Measurements from ENCODE around the gene LRPAP1.
"Not testable (repeated sequence)": the region's sequence is repeated elsewhere in the genome, so short reads cannot be mapped to it uniquely, and the experiment has no call there.

Gene LRPAP1

GRCh38 chr4:3471098-3471760, 61.0 kb downstream of the LRPAP1 start:
- no peak for DNase-seq (ENCODE audit: low read depth)

DNA sequence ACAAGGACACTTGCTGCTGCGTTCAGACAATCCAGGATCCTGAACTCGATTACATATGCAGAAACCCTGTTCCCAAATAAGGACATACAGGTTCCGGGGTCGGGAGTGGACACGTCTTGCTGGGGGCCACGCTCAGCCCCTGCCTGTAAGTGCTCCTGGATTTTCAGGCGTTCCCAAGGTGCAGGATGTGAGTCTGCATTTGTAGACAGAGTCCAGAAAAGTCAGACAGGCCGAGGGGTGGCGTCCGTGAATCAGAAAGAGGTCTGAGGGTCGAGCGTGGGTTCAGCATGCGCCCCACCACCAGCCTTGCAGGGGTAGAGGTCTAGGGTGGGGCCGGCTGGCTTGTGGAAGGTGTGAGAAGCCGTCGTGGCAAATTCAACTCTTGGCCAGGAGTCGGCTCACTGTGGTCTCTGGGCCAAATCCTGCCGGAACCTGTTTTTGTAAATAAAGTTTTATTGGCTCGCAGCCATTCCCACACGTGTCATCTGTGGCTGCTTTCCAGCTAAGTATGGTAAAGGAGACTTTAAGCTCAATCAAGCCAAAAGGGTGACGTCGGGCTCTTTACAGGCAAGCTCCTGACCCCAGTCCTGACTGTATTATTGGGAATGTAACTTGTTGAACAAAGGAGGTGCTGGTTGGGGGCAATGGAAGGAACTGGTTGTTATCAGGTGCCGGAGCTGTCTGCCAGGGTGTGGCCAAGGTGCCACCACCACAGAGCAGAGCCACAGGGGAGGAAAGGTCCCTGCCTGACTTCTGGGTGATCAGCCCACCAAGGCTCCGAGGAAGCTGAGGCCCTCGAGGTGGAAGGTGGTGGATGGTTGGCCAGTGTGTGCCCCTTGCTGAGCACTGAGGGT, 61.8 kb downstream of the LRPAP1 start:
- no peak for DNase-seq (ENCODE audit: low read depth)

GRCh38 chr4:3469386-3470243, 62.6 kb downstream of the LRPAP1 start:
- no peak for DNase-seq (ENCODE audit: low read depth)

- DNase-seq (ENCODE audit: low read depth), result no peak
Observed at GRCh38 chr4:3468804-3469203, 63.4 kb downstream of the LRPAP1 start.

DNA sequence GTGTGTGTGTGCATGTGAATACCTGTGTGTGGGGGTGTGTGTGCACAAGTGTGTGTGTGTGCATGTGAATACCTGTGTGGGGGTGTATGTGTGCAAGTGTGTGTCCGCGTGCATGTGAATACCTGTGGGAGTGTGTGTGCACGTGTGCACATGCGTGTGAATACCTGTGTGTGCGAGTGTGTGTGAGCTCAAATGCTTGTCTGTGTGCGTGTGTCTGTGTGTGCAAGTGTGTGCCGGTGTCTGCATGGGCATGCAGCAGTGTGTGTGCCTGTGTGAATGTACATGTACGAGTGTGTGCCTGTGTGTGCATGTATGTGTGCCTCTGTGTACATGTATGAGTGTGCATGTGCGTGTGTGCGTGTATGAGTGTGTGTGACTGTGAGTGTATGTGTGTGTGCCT, 64.1 kb downstream of the LRPAP1 start:
- no peak for DNase-seq (ENCODE audit: low read depth)

- no peak for DNase-seq (ENCODE audit: low read depth)
Observed at GRCh38 chr4:3467601-3468031, 64.6 kb downstream of the LRPAP1 start.

GRCh38 chr4:3466691-3467600, 65.3 kb downstream of the LRPAP1 start:
- DNase-seq (ENCODE audit: low read depth), result no peak

DNA sequence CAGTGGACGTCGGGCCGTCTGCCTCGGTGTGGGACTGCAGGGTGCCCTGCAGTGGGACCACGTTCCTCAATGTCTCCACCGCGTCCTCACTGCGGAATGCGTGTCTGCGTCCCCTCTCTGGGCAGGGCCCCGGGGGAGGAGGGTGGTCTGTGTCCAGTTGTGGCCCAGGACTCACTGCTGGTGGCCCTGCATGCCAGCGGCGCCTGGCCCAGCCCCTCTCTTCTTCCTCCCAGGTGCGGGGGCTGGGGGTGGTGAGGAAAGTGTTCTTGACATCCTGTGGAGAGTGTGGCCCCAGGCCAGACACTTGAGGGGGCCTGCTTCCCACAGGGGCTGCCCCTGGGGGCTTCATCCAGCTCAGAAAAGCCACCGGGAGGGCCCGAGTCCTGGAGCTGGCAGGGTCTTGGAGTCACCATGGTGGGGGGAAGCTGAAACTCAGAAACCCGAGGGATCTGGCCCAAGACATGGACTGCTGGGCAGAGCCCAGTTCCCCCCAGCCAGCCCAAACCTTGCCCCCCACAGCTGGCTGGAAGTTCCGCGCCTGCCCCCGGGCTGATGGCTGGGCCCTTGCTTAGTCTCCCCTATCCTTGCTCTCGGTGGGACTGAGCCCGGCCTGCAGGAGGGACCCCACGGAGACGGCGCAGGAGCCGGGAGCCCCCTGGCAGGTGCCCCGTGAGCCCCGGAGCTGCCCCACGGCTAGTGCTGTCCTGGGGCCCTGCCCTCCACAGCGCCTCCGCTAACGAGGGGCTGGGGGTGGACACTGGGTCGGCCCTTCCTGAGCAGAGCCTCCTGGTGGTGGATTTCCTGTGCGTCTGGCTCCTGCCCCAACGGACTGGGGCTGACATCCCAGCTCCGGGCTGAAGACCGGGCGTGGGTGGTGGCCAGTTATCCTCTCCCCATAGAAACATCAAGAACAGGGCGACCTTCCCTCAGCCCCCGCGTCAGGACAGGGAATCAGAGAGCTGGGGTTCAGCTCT, 66.2 kb downstream of the LRPAP1 start:
- no peak for DNase-seq (ENCODE audit: low read depth)

DNA sequence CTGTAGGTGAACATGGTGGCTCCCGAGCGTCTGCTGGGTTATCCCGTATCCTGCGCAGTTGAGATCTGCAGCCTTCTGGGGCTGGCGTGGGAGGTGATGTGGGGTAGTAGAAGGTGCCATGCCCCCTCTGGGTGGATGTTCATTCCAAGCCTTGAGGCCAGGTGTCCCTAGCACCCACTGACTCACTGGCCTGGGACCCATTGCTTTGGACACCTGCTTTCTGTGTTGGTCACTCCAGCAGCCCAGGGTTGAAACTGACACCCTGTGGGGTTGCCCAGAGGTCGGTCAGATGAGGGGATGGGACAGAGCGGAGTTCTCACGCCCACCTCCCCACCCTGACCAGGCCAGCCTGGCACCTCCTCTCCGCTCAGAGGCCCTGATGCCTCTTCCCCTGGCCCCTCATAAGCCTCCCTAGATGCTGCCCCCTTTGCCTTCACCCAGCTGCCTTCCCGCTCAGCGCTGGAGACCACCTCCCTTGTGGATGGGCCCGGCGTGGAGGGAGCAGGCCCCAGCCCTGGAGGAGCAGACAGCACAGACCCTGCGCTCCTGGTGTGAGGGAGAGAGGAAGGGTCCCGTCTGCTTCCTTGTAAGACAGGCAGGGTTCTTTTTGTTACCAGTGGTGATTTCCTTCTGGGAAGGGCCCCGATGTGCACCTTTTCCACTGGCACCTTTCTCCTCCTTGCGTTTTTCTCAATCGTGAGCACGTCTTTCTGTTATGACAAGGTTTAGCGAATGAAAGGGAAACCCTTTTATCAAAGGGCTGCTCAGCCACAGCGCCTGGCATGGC, 67.1 kb downstream of the LRPAP1 start:
- DNase-seq (ENCODE audit: low read depth), result no peak

- DNase-seq (ENCODE audit: low read depth), result no peak
Observed at GRCh38 chr4:3464349-3464905, 67.8 kb downstream of the LRPAP1 start.

- DNase-seq (ENCODE audit: low read depth), result no peak
Observed at GRCh38 chr4:3463556-3464348, 68.5 kb downstream of the LRPAP1 start.

DNA sequence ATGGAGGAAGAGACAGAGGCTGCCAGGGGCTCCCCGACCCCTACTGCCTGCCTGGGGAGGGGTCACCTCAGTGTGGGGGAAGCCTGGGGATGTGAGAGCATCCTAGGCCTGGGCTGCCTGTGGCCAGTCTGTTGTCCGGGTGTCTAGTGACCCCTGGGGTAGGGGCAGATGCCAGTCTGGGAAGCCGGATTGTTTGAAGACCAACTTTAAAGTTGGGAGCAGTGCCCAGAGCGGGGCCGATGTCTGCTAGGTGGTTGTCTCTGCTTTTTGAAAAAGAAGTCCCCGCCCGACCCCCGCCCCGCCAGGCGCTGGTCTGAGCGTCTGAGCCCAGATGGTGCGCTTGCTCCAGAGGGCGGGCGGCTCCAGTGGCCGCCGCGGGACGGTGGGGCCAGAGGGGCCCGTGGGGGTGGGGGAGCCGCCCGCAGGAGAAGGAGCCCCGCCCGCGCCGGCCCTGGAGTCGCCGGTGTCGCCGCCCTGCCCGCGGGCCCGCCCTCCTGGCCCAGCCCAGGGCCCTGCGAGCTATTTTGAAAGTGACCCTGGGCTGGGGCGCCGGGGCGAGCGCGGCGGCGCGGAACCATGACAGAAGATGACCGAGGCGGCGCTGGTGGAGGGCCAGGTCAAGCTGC, 69.3 kb downstream of the LRPAP1 start, which contains the start of gene DOK7:
TSS of gene DOK7 (plus strand) at position 517 of the 626 bp plus-strand sequence. CDS start at position 587, 70 bp downstream.
- no peak for DNase-seq (ENCODE audit: low read depth)

DNA sequence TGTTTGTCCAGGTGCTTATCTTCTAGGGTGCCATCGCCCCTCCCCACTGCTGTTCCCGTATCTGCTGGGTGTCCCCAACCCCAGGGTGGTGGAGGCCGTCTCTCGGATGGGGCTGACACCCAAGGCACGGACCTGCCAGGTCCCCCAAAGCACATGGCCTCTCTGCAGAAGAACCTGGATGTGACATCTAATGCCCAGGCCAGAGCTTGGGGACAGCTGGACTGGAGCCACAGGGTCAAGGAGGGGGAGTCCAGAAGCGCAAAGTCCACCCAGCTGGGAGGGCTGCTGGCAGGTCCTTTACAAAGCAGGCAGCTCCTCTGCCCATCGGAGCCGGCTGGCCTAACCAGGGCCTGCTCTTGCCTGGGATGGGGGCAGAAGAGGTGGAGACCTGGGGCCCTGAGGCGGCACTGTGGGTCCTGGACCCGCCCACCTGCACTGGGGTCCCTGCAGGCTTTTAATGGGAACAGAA, 69.9 kb downstream of the LRPAP1 start:
- no peak for DNase-seq (ENCODE audit: low read depth)

DNA sequence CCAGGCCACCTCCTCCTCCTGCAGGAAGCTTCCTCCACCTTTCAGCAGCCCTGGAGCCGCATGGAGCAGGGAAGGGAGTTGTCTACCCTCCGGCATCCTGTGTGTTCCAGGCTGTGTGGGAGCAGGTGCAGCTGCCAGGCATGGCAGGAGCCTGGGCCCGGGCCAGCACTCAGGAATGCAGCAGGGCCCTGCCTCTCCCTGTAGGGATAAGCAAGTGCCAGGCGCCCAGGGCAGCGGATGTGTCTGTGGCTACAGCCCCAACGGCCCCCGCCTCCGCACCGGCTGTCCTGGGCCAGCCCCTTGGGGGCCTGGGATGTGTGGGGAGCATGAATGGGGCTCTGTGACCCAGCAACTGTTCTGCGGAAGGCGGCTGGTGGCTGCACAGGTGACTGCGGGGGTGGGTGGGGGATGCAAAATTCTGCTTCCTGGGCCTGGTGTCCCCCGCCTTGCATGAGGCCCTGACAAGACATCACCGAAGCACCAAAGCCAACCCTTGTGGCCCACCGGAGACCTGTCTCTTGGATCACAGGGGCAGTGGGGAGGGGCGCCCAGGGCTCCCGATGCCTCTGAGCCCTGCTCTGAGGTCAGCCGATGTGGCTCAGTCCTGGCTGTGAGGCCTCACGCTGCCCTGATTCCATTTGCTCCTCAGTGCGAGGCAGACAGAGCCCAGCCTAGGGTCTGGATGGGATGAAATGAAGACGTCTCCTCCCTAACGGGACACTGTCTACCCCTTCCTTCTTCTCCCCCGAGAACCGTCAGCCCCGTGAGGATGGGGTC, 70.5 kb downstream of the LRPAP1 start:
- no peak for DNase-seq (ENCODE audit: low read depth)

DNA sequence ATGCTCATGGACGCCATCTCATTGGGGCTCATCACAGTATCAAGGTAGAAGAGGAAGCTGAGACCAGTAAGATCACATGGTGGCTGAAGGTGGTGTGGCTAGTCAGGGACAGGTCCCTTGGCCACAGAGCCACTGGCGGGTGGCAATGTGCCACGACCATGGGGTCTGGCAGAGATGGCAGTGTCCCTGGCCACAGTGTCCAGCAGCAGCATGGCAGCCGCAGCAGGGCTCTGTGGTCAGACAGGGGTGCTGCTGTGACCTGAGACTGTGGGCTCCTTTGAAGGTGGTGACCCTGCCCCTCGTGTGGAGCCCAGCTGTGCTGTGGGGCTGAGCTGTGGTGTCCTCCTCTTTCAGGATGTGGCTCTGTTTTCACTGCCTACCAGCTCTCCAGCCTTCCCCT, 71.3 kb downstream of the LRPAP1 start:
- DNase-seq (ENCODE audit: low read depth), result no peak

GRCh38 chr4:3459156-3459555, 73.1 kb downstream of the LRPAP1 start:
- DNase-seq (ENCODE audit: low read depth), result not testable (repeated sequence)

GRCh38 chr4:3458371-3458770, 73.9 kb downstream of the LRPAP1 start:
- DNase-seq (ENCODE audit: low read depth), result no peak

All from activated T-helper 9 cell treated with anti-CD3 and anti-CD28 coated beads, Interleukin-2, amount 50 U/mL, for 16 hours (primary cell).